ENCODE results near the gene SF3A2.

- TF ChIP-seq CTCF (IDR thresholded peaks at IDR 0.05; ENCODE audit: borderline replicate concordance, extremely low read depth, low read length, poor library complexity, severe bottlenecking): no peak
- TF ChIP-seq EZH2 (IDR thresholded peaks at IDR 0.05; ENCODE audit: borderline replicate concordance, low read depth, low read length, severe bottlenecking): no peak
Observed at GRCh38 chr19:2187159-2187558, 49.5 kb upstream of the SF3A2 start.

Data from DND-41 (cell line).